ENCODE data around the gene SEPTIN11. TPM values are rescaled to one million over a fixed set of nuclear protein-coding genes. Genes with fewer than 3 reads are reported as not detected.

SEPTIN11 gene
- total RNA-seq, 6 donors from 2014 or later = 56.3 to 136 (median 94.0) TPM

- Histone ChIP-seq H3K9me3 (no peaks in the 10 kb centered on the region), H3K27ac (no peak overlapping the region), H3K4me3 (no peak overlapping the region), H3K36me3 (no peaks in the 10 kb centered on the region), H3K4me1 (no peaks in the 10 kb centered on the region), H3K27me3 (no peaks in the 10 kb centered on the region)
- ATAC-seq (ENCODE audit: low FRiP score in 2 of 2) (no peak), DNase-seq (no peak)
- TF ChIP-seq POLR2AphosphoS5 (IDR thresholded peaks at IDR 0.05) = no peak
- TF ChIP-seq EP300 (IDR thresholded peaks at IDR 0.05) = no peak
- no peak for TF ChIP-seq CTCF (IDR thresholded peaks at IDR 0.05)
- no peak for TF ChIP-seq POLR2A (IDR thresholded peaks at IDR 0.05)
- WGBS, 2 donors = 97 to 100% methylated on average over 1 of the region's 1 CpG
These were observed 39.8 kb upstream of the SEPTIN11 start for GRCh38 chr4:76909711-76910110.

GRCh38 chr4:76920715-76921114 lies 28.8 kb upstream of the SEPTIN11 start:
- H3K9me3 ChIP-seq = no peaks in the 10 kb centered on the region
- ATAC-seq (ENCODE audit: low FRiP score in 2 of 2) = no peak
- no peak for TF ChIP-seq POLR2AphosphoS5 (IDR thresholded peaks at IDR 0.05)
- no peak for TF ChIP-seq POLR2A (IDR thresholded peaks at IDR 0.05)
- no peak for TF ChIP-seq CTCF (IDR thresholded peaks at IDR 0.05)
- no peak for TF ChIP-seq EP300 (IDR thresholded peaks at IDR 0.05)
- H3K36me3 ChIP-seq = no peaks in the 10 kb centered on the region
- H3K27me3 ChIP-seq = no peaks in the 10 kb centered on the region
- no peaks in the 10 kb centered on the region for H3K4me1 ChIP-seq
- H3K27ac ChIP-seq = no peak overlapping the region
- DNase-seq = no peak
- no peak overlapping the region for H3K4me3 ChIP-seq

DNA sequence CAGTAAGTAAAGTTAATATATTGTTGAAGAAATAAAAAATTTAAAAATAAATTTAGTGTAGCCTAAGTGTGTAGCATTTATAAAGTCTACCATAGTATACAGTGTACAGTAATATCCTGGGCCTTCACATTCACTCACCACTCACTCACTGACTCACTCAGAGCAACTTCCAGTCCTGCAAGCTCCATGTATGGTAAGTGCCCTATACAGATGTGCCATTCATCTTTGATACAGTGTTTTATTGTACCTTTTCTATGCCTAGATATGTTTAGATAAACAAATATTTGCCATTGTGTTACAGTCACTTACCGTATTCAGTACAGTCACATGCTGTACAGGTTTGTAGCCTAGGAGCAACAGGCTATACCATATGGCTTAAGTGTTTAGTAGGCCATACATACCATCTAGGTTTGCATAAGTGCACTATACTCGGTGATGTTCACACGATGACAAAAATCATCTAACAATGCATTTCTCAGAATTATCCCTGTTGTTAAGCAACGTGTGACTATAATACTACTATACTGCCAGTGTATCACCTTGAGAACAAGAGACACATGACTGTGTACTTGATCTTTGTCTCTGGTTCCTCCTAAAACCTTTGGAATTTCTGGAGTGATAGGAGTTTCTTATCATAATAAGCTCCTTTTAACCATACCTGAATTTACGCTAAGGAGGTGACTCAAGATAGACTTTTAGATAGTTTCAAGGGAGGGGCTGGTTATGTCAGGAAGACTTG lies 25.8 kb upstream of the SEPTIN11 start:
- ATAC-seq (ENCODE audit: low FRiP score in 2 of 2) (no peak), DNase-seq (no peak)
- Histone ChIP-seq H3K36me3 (no peaks in the 10 kb centered on the region), H3K27ac (no peak overlapping the region), H3K4me3 (no peak overlapping the region), H3K4me1 (no peaks in the 10 kb centered on the region), H3K27me3 (no peaks in the 10 kb centered on the region), H3K9me3 (no peaks in the 10 kb centered on the region)
- whole genome bisulfite sequencing, 2 donors = 85 to 86% methylated on average over 5 of the region's 5 CpGs
- no peak for TF ChIP-seq POLR2AphosphoS5 (IDR thresholded peaks at IDR 0.05)
- no peak for TF ChIP-seq EP300 (IDR thresholded peaks at IDR 0.05)
- TF ChIP-seq POLR2A (IDR thresholded peaks at IDR 0.05) = no peak
- no peak for TF ChIP-seq CTCF (IDR thresholded peaks at IDR 0.05)

DNA sequence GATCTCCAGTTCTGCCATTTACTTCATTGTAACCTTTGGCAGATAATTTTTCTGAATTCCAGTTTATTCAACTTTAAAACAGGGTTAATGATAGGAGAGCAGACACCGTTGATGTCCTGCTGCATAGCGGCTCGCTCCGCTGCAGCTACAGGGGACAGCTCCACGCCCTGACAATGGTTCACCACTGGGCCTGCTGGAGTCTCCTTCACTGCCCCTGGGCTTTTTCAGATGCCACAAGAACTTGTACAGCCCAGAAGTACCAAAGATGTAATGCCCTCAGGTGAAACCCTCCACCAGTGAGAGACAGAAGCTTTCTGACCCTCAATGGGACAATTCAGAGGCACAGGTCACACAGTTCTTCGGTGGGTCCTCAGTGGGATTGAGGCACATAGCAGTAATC lies 22.7 kb upstream of the SEPTIN11 start:
- H3K4me1 ChIP-seq = no peaks in the 10 kb centered on the region
- no peaks in the 10 kb centered on the region for H3K9me3 ChIP-seq
- H3K27ac ChIP-seq = no peak overlapping the region
- 95 to 96% methylated on average over 6 of the region's 6 CpGs for WGBS, 2 donors
- H3K36me3 ChIP-seq = no peaks in the 10 kb centered on the region
- TF ChIP-seq CTCF (IDR thresholded peaks at IDR 0.05) = no peak
- no peak for TF ChIP-seq EP300 (IDR thresholded peaks at IDR 0.05)
- TF ChIP-seq POLR2AphosphoS5 (IDR thresholded peaks at IDR 0.05) = no peak
- no peak for TF ChIP-seq POLR2A (IDR thresholded peaks at IDR 0.05)
- ATAC-seq (ENCODE audit: low FRiP score in 2 of 2) (no peak), DNase-seq (no peak)
- no peak overlapping the region for H3K4me3 ChIP-seq
- no peaks in the 10 kb centered on the region for H3K27me3 ChIP-seq

- DNase-seq (no peak), ATAC-seq (ENCODE audit: low FRiP score in 2 of 2) (no peak)
- TF ChIP-seq CTCF (IDR thresholded peaks at IDR 0.05) = no peak
- no peak for TF ChIP-seq POLR2A (IDR thresholded peaks at IDR 0.05)
- no peak for TF ChIP-seq POLR2AphosphoS5 (IDR thresholded peaks at IDR 0.05)
- no peak for TF ChIP-seq EP300 (IDR thresholded peaks at IDR 0.05)
- H3K27me3 ChIP-seq = no peaks in the 10 kb centered on the region
- H3K36me3 ChIP-seq = no peaks in the 10 kb centered on the region
- 86 to 89% methylated on average over 2 of the region's 2 CpGs for WGBS, 2 donors
- no peaks in the 10 kb centered on the region for H3K4me1 ChIP-seq
- H3K27ac ChIP-seq = no peak overlapping the region
- H3K4me3 ChIP-seq = no peak overlapping the region
- no peaks in the 10 kb centered on the region for H3K9me3 ChIP-seq
These were observed 18.9 kb upstream of the SEPTIN11 start for GRCh38 chr4:76930685-76931084.

All from upper lobe of left lung (tissue), 6 donors.